Measurements from ENCODE around the gene MAML3. TPM values are rescaled to one million over a fixed set of nuclear protein-coding genes. Genes with fewer than 3 reads are reported as not detected.

Gene MAML3
- total and polyA plus RNA-seq, 2 of the 13 experiments (the other 11 are each of a cell fraction or from before 2014, with no cell fraction given): 0.05 to 0.13 TPM

- Histone ChIP-seq H3K9me3 (ENCODE audit: low read length) (no peaks in the 10 kb centered on the region), H2AFZ (ENCODE audit: low read length) (no peak overlapping the region), H3K9ac (ENCODE audit: insufficient read depth, low read depth, low read length) (no peak overlapping the region), H3K4me1 (ENCODE audit: insufficient read depth, low read length) (peaks cover 39% of the 10 kb centered on the region), H3K79me2 (ENCODE audit: insufficient read depth, low read length) (no peaks in the 10 kb centered on the region), H3K4me2 (ENCODE audit: low read depth, low read length) (peak overlapping the region; percentile 46), H3K27ac (ENCODE audit: extremely low read length, insufficient read depth, low read length) (peak overlapping the region; percentile 30), H3K36me3 (replicated peaks in 1 of 2; ENCODE audit: control insufficient read depth in 1 of 2, insufficient read depth in 2 of 2, low read length in 2 of 2) (no peaks in the 10 kb centered on the region), H3K4me3 (replicated peaks in 1 of 3; ENCODE audit: insufficient read depth in 1 of 3, low read depth in 2 of 3, low read length in 3 of 3) (no peak overlapping the region; a peak in 1 of 6 replicates), H3K27me3 (ENCODE audit: control insufficient read depth in 1 of 2, insufficient read depth in 2 of 2, low read length in 2 of 2) (peaks cover 0 to 13% of the 10 kb centered on the region in 2 experiments; a peak in 2 of 5 replicates), H4K20me1 (ENCODE audit: insufficient read depth, low read length) (no peaks in the 10 kb centered on the region)
- BruUV-seq (replicated peaks): no TSS peak
- DNase-seq (ENCODE audit: low spot score) (peak; percentile 71), ATAC-seq (peak; percentile 68), FAIRE-seq (no peak)
- POLR2A ChIA-PET: no interaction called here
- WGBS (ENCODE audit: low lambda C conversion rate): 6% methylated on average over 3 of the region's 3 CpGs
- in situ Hi-C loops (cut with HindIII; ENCODE audit: extremely low pct_ligation_motif_present, low pct_unique_long_range_greater_than_20kb) (no loop called here), intact Hi-C loops (cut with micrococcal nuclease; ENCODE audit: unreplicated experiment) (no loop called here)
- CTCF ChIA-PET (ENCODE audit: low intra/inter-chr PET ratio, low total read pairs): no interaction called here
- TF ChIP-seq THAP8 (CRISPR knock-in tag; IDR thresholded peaks at IDR 0.05; ENCODE audit: borderline replicate concordance) (no peak), NFATC3 (CRISPR knock-in tag; IDR thresholded peaks at IDR 0.05) (no peak), ZNF350 (CRISPR knock-in tag; IDR thresholded peaks at IDR 0.05; ENCODE audit: borderline replicate concordance, low read depth) (no peak), ZNF776 (CRISPR knock-in tag; IDR thresholded peaks at IDR 0.05) (no peak), AKAP8 (CRISPR knock-in tag; IDR thresholded peaks at IDR 0.05) (no peak), SAFB2 (CRISPR knock-in tag; IDR thresholded peaks at IDR 0.05; ENCODE audit: borderline replicate concordance, low read depth) (no peak), ZNF713 (CRISPR knock-in tag; IDR thresholded peaks at IDR 0.05) (no peak), HNRNPLL (IDR thresholded peaks at IDR 0.05; ENCODE audit: low read depth, low read length, poor library complexity, severe bottlenecking) (no peak), BCL6 (CRISPR knock-in tag; IDR thresholded peaks at IDR 0.05) (no peak), ZNF143 (CRISPR knock-in tag; IDR thresholded peaks at IDR 0.05) (no peak), FOXA3 (CRISPR knock-in tag; IDR thresholded peaks at IDR 0.05) (peak; percentile 7; the same call in 1 of the 2 replicates), SP140L (CRISPR knock-in tag; IDR thresholded peaks at IDR 0.05; ENCODE audit: borderline replicate concordance) (no peak)
- TF ChIP-seq, protein P1, sequence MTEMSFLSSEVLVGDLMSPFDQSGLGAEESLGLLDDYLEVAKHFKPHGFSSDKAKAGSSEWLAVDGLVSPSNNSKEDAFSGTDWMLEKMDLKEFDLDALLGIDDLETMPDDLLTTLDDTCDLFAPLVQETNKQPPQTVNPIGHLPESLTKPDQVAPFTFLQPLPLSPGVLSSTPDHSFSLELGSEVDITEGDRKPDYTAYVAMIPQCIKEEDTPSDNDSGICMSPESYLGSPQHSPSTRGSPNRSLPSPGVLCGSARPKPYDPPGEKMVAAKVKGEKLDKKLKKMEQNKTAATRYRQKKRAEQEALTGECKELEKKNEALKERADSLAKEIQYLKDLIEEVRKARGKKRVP (CRISPR knock-in tag; IDR thresholded peaks at IDR 0.05): no peak
- TF ChIP-seq, protein P2, sequence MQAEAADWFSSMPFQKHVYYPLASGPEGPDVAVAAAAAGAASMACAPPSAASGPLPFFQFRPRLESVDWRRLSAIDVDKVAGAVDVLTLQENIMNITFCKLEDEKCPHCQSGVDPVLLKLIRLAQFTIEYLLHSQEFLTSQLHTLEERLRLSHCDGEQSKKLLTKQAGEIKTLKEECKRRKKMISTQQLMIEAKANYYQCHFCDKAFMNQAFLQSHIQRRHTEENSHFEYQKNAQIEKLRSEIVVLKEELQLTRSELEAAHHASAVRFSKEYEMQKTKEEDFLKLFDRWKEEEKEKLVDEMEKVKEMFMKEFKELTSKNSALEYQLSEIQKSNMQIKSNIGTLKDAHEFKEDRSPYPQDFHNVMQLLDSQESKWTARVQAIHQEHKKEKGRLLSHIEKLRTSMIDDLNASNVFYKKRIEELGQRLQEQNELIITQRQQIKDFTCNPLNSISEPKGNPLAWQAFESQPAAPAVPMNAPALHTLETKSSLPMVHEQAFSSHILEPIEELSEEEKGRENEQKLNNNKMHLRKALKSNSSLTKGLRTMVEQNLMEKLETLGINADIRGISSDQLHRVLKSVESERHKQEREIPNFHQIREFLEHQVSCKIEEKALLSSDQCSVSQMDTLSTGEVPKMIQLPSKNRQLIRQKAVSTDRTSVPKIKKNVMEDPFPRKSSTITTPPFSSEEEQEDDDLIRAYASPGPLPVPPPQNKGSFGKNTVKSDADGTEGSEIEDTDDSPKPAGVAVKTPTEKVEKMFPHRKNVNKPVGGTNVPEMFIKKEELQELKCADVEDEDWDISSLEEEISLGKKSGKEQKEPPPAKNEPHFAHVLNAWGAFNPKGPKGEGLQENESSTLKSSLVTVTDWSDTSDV (CRISPR knock-in tag; IDR thresholded peaks at IDR 0.05): no peak
- TF ChIP-seq, protein P3, sequence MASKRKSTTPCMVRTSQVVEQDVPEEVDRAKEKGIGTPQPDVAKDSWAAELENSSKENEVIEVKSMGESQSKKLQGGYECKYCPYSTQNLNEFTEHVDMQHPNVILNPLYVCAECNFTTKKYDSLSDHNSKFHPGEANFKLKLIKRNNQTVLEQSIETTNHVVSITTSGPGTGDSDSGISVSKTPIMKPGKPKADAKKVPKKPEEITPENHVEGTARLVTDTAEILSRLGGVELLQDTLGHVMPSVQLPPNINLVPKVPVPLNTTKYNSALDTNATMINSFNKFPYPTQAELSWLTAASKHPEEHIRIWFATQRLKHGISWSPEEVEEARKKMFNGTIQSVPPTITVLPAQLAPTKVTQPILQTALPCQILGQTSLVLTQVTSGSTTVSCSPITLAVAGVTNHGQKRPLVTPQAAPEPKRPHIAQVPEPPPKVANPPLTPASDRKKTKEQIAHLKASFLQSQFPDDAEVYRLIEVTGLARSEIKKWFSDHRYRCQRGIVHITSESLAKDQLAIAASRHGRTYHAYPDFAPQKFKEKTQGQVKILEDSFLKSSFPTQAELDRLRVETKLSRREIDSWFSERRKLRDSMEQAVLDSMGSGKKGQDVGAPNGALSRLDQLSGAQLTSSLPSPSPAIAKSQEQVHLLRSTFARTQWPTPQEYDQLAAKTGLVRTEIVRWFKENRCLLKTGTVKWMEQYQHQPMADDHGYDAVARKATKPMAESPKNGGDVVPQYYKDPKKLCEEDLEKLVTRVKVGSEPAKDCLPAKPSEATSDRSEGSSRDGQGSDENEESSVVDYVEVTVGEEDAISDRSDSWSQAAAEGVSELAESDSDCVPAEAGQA (IDR thresholded peaks at IDR 0.05; ENCODE audit: low read depth): no peak
- TF ChIP-seq, protein P3 (CRISPR knock-in tag; IDR thresholded peaks at IDR 0.05; ENCODE audit: borderline replicate concordance): no peak
These were observed 269.5 kb downstream of the MAML3 start for GRCh38 chr4:139884438-139884837.

All from HepG2 (cell line).